ENCODE results near the gene SREK1. TPM values are rescaled to one million over a fixed set of nuclear protein-coding genes. Genes with fewer than 3 reads are reported as not detected.

SREK1 gene
- polyA plus RNA-seq, 2 of the 4 experiments (the other 2 are of a cell fraction) = 47.6 to 87.1 TPM

- peak overlapping the region; percentile 79 for H3K4me3 ChIP-seq
- H3K9me3 ChIP-seq = no peaks in the 10 kb centered on the region
- FAIRE-seq (no peak), ATAC-seq (peak; percentile 70 to 77), DNase-seq (ENCODE audit: low read depth in 1 of 2, low spot score in 1 of 2) (peak in 1 of 2 experiments; percentile 32)
- CTCF ChIA-PET = no interaction called here
- peaks cover 24% of the 10 kb centered on the region for H3K4me1 ChIP-seq
- TF ChIP-seq MAX (IDR thresholded peaks at IDR 0.05) (peak; percentile 64), KDM5A (IDR thresholded peaks at IDR 0.05) (peak; percentile 64), JUNB (IDR thresholded peaks at IDR 0.05) (no peak)
- H3K4me2 ChIP-seq = peak overlapping the region; percentile 91
- H3K27ac ChIP-seq = peak overlapping the region; percentile 99
- POLR2A ChIA-PET = interaction anchor here (0.6 to 1.4 kb wide), 10 partner anchors 8 to 582 kb away, joined by 3 to 13 read pairs (median 4); partner anchors contain the start of genes CENPK, ERBIN and PPWD1
- WGBS (ENCODE audit: missing lambda C conversion rate) = 2% methylated on average over 22 of the region's 22 CpGs
Observed at GRCh38 chr5:66144834-66145390, 812 bp downstream of the SREK1 start.

- no peak for DNase-seq (ENCODE audit: low read depth in 1 of 2, low spot score in 1 of 2)
- Histone ChIP-seq H3K4me2 (peak overlapping the region; percentile 91), H3K27ac (peak overlapping the region in 1 of 2 experiments; percentile 99; a peak in 1 of 6 replicates), H3K4me3 (peak overlapping the region; percentile 79), H3K4me1 (peaks cover 24% of the 10 kb centered on the region), H3K9me3 (no peaks in the 10 kb centered on the region)
- WGBS (ENCODE audit: missing lambda C conversion rate) = 38% methylated on average over 8 of the region's 8 CpGs
- TF ChIP-seq FOSL2 (IDR thresholded peaks at IDR 0.05) = no peak
- TF ChIP-seq FOSL2 (CRISPR knock-in tag; IDR thresholded peaks at IDR 0.05) = peak; percentile 51; the same call in 1 of the 2 replicates
- no peak for TF ChIP-seq ATOH8 (CRISPR knock-in tag; IDR thresholded peaks at IDR 0.05; ENCODE audit: low read depth)
- no peak for TF ChIP-seq RCOR1 (IDR thresholded peaks at IDR 0.05; ENCODE audit: low read depth, low read length)
- ChIA-PET POLR2A (no interaction called here), CTCF (no interaction called here)
- FAIRE-seq = no peak
- ATAC-seq = no peak
Observed at GRCh38 chr5:66145737-66146136, 1.6 kb downstream of the SREK1 start.

- Histone ChIP-seq H3K9me3 (no peaks in the 10 kb centered on the region), H3K4me2 (no peak overlapping the region), H3K27ac (no peak overlapping the region), H3K4me1 (peaks cover 24% of the 10 kb centered on the region), H3K4me3 (no peak overlapping the region)
- no peak for TF ChIP-seq ATOH8 (CRISPR knock-in tag; IDR thresholded peaks at IDR 0.05; ENCODE audit: low read depth)
- no peak for TF ChIP-seq CEBPB (IDR thresholded peaks at IDR 0.05)
- TF ChIP-seq SREBF2 (IDR thresholded peaks at IDR 0.05) = no peak
- TF ChIP-seq RFX5 (IDR thresholded peaks at IDR 0.05) = no peak
- no peak for TF ChIP-seq JUNB (IDR thresholded peaks at IDR 0.05)
- TF ChIP-seq HOXB13 (CRISPR knock-in tag; IDR thresholded peaks at IDR 0.05; ENCODE audit: low read depth) = no peak
- no peak for TF ChIP-seq RAD21 (conservative IDR thresholded peaks at IDR 0.05 in 1 of 2, IDR thresholded peaks at IDR 0.05 in 1 of 2)
- TF ChIP-seq FOSL2 (IDR thresholded peaks at IDR 0.05) = no peak
- TF ChIP-seq FOSL2 (CRISPR knock-in tag; IDR thresholded peaks at IDR 0.05) = no peak
- TF ChIP-seq FOSB (CRISPR knock-in tag; IDR thresholded peaks at IDR 0.05) = no peak
- TF ChIP-seq SMC3 (IDR thresholded peaks at IDR 0.05) = no peak
- TF ChIP-seq CTCF (IDR thresholded peaks at IDR 0.05) = no peak
- no peak for TF ChIP-seq RARB (CRISPR knock-in tag; IDR thresholded peaks at IDR 0.05)
- TF ChIP-seq NPAS2 (CRISPR knock-in tag; IDR thresholded peaks at IDR 0.05; ENCODE audit: borderline replicate concordance) = no peak
- no peak for TF ChIP-seq BHLHE40 (IDR thresholded peaks at IDR 0.05; ENCODE audit: low read depth, low read length)
- TF ChIP-seq ESRRA (IDR thresholded peaks at IDR 0.05; ENCODE audit: borderline replicate concordance, low read length) = no peak
- ATAC-seq (no peak), FAIRE-seq (no peak), DNase-seq (ENCODE audit: low read depth in 1 of 2, low spot score in 1 of 2) (no peak)
- 97% methylated on average over 3 of the region's 3 CpGs for WGBS (ENCODE audit: missing lambda C conversion rate)
- CTCF ChIA-PET = no interaction called here
- POLR2A ChIA-PET = no interaction called here
Observed at GRCh38 chr5:66149950-66150349, 5.8 kb downstream of the SREK1 start.
